ENCODE measurements around the gene TM9SF3.

TM9SF3 gene

GRCh38 chr10:96493871-96494525, 92.8 kb downstream of the TM9SF3 start:
- no peak for TF ChIP-seq CTCF (IDR thresholded peaks at IDR 0.05)

GRCh38 chr10:96493254-96493653, 93.6 kb downstream of the TM9SF3 start:
- no peak for TF ChIP-seq CTCF (IDR thresholded peaks at IDR 0.05)

GRCh38 chr10:96491303-96491702, 95.5 kb downstream of the TM9SF3 start:
- peak; percentile 60 for TF ChIP-seq CTCF (IDR thresholded peaks at IDR 0.05)

- TF ChIP-seq CTCF (IDR thresholded peaks at IDR 0.05), result no peak
Observed at GRCh38 chr10:96488161-96488935, 98.5 kb downstream of the TM9SF3 start.

GRCh38 chr10:96482815-96483588, 103.8 kb downstream of the TM9SF3 start:
- TF ChIP-seq CTCF (IDR thresholded peaks at IDR 0.05), result no peak

- no peak for TF ChIP-seq CTCF (IDR thresholded peaks at IDR 0.05)
Observed at GRCh38 chr10:96478355-96478754, 108.5 kb downstream of the TM9SF3 start.

DNA sequence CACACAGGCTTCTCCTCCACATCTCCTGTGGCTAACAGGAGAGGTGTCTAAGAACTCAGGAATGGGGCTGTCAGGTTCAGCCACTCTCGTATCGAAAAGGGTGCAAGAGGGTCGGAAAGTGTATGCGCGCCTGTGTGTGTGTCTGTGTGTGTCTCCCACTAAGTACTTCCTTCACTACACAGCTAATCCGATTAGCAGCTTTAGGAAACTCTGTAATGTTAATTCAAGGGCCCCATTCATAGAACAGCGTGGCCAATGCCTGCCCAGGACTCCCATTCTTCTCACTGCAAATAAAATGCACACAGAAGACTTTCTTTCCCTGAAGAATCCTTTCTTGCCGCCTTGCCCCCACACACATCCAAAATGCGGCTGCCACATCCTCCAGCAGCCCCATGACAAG, 112.9 kb downstream of the TM9SF3 start:
- TF ChIP-seq CTCF (IDR thresholded peaks at IDR 0.05), result no peak
